Neuronal stem cell (in vitro differentiated cells): ENCODE measurements around the gene SCYL2.

Experiments used
- DNase-seq: peaks from one replicate; pipeline ENCODE4 v3.0.0-alpha.2; 2013; ENCODE audit warnings: low spot score
- H2AFZ ChIP-seq: one replicate; pipeline ENCODE4 v1.6.1; 2013; ENCODE audit warnings: mild to moderate bottlenecking, low read length, inconsistent platforms
- H2AK5ac ChIP-seq: 2 replicates; pipeline ENCODE4 v1.6.1; 2013; ENCODE audit warnings: low read depth, mild to moderate bottlenecking, inconsistent platforms, low read length, moderate library complexity, mixed read lengths
- H2BK120ac ChIP-seq: 2 replicates; pipeline ENCODE4 v1.6.1; 2013; ENCODE audit warnings: low read depth, mild to moderate bottlenecking, inconsistent platforms, low read length, moderate library complexity, mixed read lengths
- H2BK12ac ChIP-seq: one replicate; pipeline ENCODE4 v1.6.1; 2013; ENCODE audit warnings: low read length, inconsistent platforms
- H2BK15ac ChIP-seq: 2 replicates; pipeline ENCODE4 v1.6.1; 2013; ENCODE audit warnings: mild to moderate bottlenecking, low read length, inconsistent platforms, mixed read lengths
- H2BK5ac ChIP-seq: one replicate; pipeline ENCODE4 v1.6.1; 2013; ENCODE audit warnings: inconsistent platforms, mild to moderate bottlenecking, low read length, moderate library complexity
- H3K14ac ChIP-seq: one replicate; pipeline ENCODE4 v1.6.1; 2013; ENCODE audit warnings: low read length, inconsistent platforms
- H3K18ac ChIP-seq: 2 replicates; pipeline ENCODE4 v1.6.1; 2013; ENCODE audit warnings: low read length, inconsistent platforms
- H3K23ac ChIP-seq: 2 replicates; pipeline ENCODE4 v1.6.1; 2013; ENCODE audit warnings: low read depth, mild to moderate bottlenecking, mixed read lengths, low read length, inconsistent platforms; ENCODE audit not compliant: poor library complexity
- H3K27ac ChIP-seq: replicated peaks from 3 replicates; pipeline ENCODE4 v1.5.1; 2013; ENCODE audit warnings: low read length, inconsistent platforms
- H3K27me3 ChIP-seq, 3 experiments: 2 replicates each; pipeline ENCODE4 v1.6.1; 2013; ENCODE audit warnings: low read length in 3 of 3, mild to moderate bottlenecking in 2 of 3, inconsistent platforms in 1 of 3, low read depth in 1 of 3, mixed read lengths in 1 of 3, moderate library complexity in 1 of 3; ENCODE audit not compliant: control insufficient read depth in 3 of 3, insufficient read depth in 3 of 3
- H3K36me3 ChIP-seq, 2 donors: replicated peaks in 1 of 2; 2 replicates each; pipeline ENCODE4 v1.6.1; 2013; ENCODE audit warnings: low read length in 2 of 2; ENCODE audit not compliant: control insufficient read depth in 2 of 2, insufficient read depth in 2 of 2
- H3K4ac ChIP-seq: 2 replicates; pipeline ENCODE4 v1.6.1; 2013; ENCODE audit warnings: inconsistent platforms, mild to moderate bottlenecking, low read length, moderate library complexity
- H3K4me1 ChIP-seq, 2 donors: 1 replicate in 1 of 2; 2 replicates in 1 of 2; pipeline ENCODE4 v1.6.1; 2013; ENCODE audit warnings: low read length in 2 of 2, low read depth in 1 of 2; ENCODE audit not compliant: control insufficient read depth in 2 of 2, insufficient read depth in 1 of 2
- H3K4me2 ChIP-seq: one replicate; pipeline ENCODE4 v1.6.1; 2013; ENCODE audit warnings: mild to moderate bottlenecking, low read length, inconsistent platforms; ENCODE audit not compliant: insufficient read depth, poor library complexity, severe bottlenecking
- H3K4me3 ChIP-seq, 2 donors: 2 replicates each; pipeline ENCODE4 v1.5.1; 2013; ENCODE audit warnings: low read length in 2 of 2, mild to moderate bottlenecking in 2 of 2, inconsistent platforms in 1 of 2, moderate library complexity in 1 of 2
- H3K79me1 ChIP-seq: one replicate; pipeline ENCODE4 v1.6.1; 2013; ENCODE audit warnings: low read depth, mild to moderate bottlenecking, inconsistent platforms, low read length, moderate library complexity
- H3K9ac ChIP-seq: one replicate; pipeline ENCODE4 v1.6.1; 2013; ENCODE audit warnings: mild to moderate bottlenecking, low read depth, low read length, inconsistent platforms; ENCODE audit not compliant: poor library complexity
- H3K9me3 ChIP-seq, 2 donors: replicated peaks in 1 of 2; 2 replicates each; pipeline versions ENCODE3 to v1.6.1; 2013; ENCODE audit warnings: low read length in 2 of 2, mild to moderate bottlenecking in 2 of 2, inconsistent platforms in 1 of 2, low read depth in 1 of 2, mixed read lengths in 1 of 2, moderate library complexity in 1 of 2; ENCODE audit not compliant: control insufficient read depth in 2 of 2, insufficient read depth in 1 of 2
- H4K8ac ChIP-seq: one replicate; pipeline ENCODE4 v1.6.1; 2013; ENCODE audit warnings: low read depth, mild to moderate bottlenecking, inconsistent platforms, low read length, moderate library complexity
- H4K91ac ChIP-seq: one replicate; pipeline ENCODE4 v1.6.1; 2013; ENCODE audit warnings: low read length, low read depth, mild to moderate bottlenecking, inconsistent platforms; ENCODE audit not compliant: poor library complexity
- WGBS, 2 donors: extraction: QIAGEN DNeasy Blood & Tissue Kit; methylation state at CpG; one replicate each; pipeline ENCODE4 v1.1.7; 2013; ENCODE audit warnings: missing lambda C conversion rate in 2 of 2, mixed read lengths in 1 of 2; ENCODE audit not compliant: insufficient read length in 2 of 2, insufficient replicate concordance in 1 of 2; ENCODE audit errors: extremely low coverage in 2 of 2; 5-methylcytosine and 5-hydroxymethylcytosine counted together

SCYL2 gene

GRCh38 chr12:100266585-100266834, 467 bp upstream of the SCYL2 start:
- no CpG with 5 or more reads among the region's 6 CpGs for WGBS, 2 donors
- no peak for DNase-seq

GRCh38 chr12:100267603-100268281, 765 bp downstream of the SCYL2 start:
- Histone ChIP-seq H3K4me3 (peak overlapping the region; percentile 76 to 99), H3K9ac (peak overlapping the region; percentile 96), H3K4ac (peak overlapping the region; percentile 76), H2BK120ac (no peak overlapping the region), H3K18ac (peak overlapping the region; percentile 96), H3K4me1 (peaks cover 5 to 9% of the 10 kb centered on the region in 2 donors), H2BK5ac (peak overlapping the region; percentile 90), H3K4me2 (peak overlapping the region; percentile 59), H3K27ac (peak overlapping the region; percentile 92), H3K36me3 (peaks cover 0 to 25% of the 10 kb centered on the region in 2 donors), H2BK12ac (no peak overlapping the region), H2AK5ac (no peak overlapping the region), H4K91ac (no peak overlapping the region), H2BK15ac (no peak overlapping the region), H2AFZ (peak overlapping the region; percentile 96), H3K27me3 (no peaks in the 10 kb centered on the region), H3K23ac (no peak overlapping the region), H3K9me3 (no peaks in the 10 kb centered on the region), H3K14ac (peak overlapping the region; percentile 94), H3K79me1 (peaks cover 2% of the 10 kb centered on the region), H4K8ac (no peak overlapping the region)
- no CpG with 5 or more reads among the region's 33 CpGs for WGBS, 2 donors
- DNase-seq = peak; percentile 32

More at GRCh38 chr12:100266585-100266834, 467 bp upstream of the SCYL2 start:
- Histone ChIP-seq H3K27me3 (no peaks in the 10 kb centered on the region), H3K4me1 (peaks cover 5 to 9% of the 10 kb centered on the region in 2 donors), H3K4me3 (peak overlapping the region; percentile 76 to 90), H2AK5ac (no peak overlapping the region), H3K4me2 (peak overlapping the region; percentile 64), H2BK120ac (no peak overlapping the region), H4K91ac (no peak overlapping the region), H3K9ac (peak overlapping the region; percentile 96), H4K8ac (no peak overlapping the region), H3K36me3 (peaks cover 0 to 15% of the 10 kb centered on the region in 2 donors), H3K79me1 (no peaks in the 10 kb centered on the region), H3K18ac (no peak overlapping the region), H2BK5ac (peak overlapping the region; percentile 90), H3K14ac (no peak overlapping the region), H3K4ac (no peak overlapping the region), H2BK12ac (no peak overlapping the region), H2AFZ (peak overlapping the region; percentile 96), H3K27ac (peak overlapping the region; percentile 91), H2BK15ac (no peak overlapping the region), H3K9me3 (no peaks in the 10 kb centered on the region), H3K23ac (no peak overlapping the region)

DNA sequence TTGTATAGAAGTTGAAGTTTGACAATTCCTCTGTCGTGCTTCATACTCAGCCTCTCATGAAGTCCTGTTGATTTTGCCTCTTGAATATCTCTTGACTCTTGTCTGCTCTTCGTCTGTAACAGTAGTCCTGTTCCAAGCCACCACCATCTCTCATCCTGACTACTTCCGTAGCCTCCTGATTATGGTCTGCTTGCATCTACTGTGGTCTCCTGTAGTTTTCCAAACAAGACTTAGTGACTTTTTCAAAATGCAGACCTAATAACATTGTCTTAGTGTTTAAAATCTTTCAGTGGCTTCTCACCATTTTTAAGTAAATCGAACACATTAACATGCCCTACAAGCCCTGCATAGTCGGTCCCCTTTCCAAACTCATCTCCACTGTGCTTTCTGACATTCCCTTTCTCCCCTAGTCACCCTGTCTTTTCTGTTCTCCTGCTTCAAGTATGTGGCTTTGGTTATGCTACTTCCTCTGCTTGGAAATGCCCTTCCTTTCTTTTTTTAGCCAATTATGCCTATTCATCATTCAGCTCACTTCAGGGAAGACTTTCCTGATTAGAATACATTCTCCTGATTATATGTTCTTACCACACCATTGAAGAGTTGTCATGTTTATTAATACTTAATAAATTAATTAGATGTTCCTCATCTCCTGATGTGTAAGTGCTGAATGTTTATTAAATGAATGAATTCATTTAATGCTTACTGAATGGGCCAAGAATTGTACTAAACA, 2.0 kb downstream of the SCYL2 start:
- Histone ChIP-seq H3K14ac (no peak overlapping the region), H3K36me3 (peaks cover 0 to 28% of the 10 kb centered on the region in 2 donors), H3K79me1 (peaks cover 2% of the 10 kb centered on the region), H3K4me2 (peak overlapping the region; percentile 34), H3K9me3 (no peaks in the 10 kb centered on the region), H3K4ac (no peak overlapping the region), H2BK15ac (no peak overlapping the region), H3K4me1 (peaks cover 5 to 9% of the 10 kb centered on the region in 2 donors), H4K91ac (no peak overlapping the region), H2AFZ (no peak overlapping the region), H3K23ac (no peak overlapping the region), H2BK120ac (no peak overlapping the region), H3K4me3 (peak overlapping the region in 1 of 2 donors; percentile 76), H3K18ac (no peak overlapping the region), H3K9ac (no peak overlapping the region), H2AK5ac (no peak overlapping the region), H3K27ac (no peak overlapping the region), H2BK12ac (no peak overlapping the region), H4K8ac (no peak overlapping the region), H3K27me3 (no peaks in the 10 kb centered on the region), H2BK5ac (no peak overlapping the region)
- DNase-seq = no peak
- no CpG with 5 or more reads among the region's 5 CpGs for WGBS, 2 donors

GRCh38 chr12:100273782-100274181, 6.8 kb downstream of the SCYL2 start:
- no peak overlapping the region for H3K9ac ChIP-seq
- H2BK120ac ChIP-seq = no peak overlapping the region
- H3K4ac ChIP-seq = no peak overlapping the region
- H3K4me2 ChIP-seq = no peak overlapping the region
- H3K4me1 ChIP-seq = peaks cover 2 to 3% of the 10 kb centered on the region in 2 donors
- H3K14ac ChIP-seq = no peak overlapping the region
- peaks cover 2% of the 10 kb centered on the region for H3K79me1 ChIP-seq
- H3K27ac ChIP-seq = no peak overlapping the region
- H3K9me3 ChIP-seq = peaks cover 0 to 18% of the 10 kb centered on the region in 2 donors
- no peak overlapping the region for H3K4me3 ChIP-seq
- peaks cover 0 to 37% of the 10 kb centered on the region in 2 donors for H3K36me3 ChIP-seq
- no peak overlapping the region for H4K91ac ChIP-seq
- WGBS, 2 donors = no CpG with 5 or more reads among the region's 4 CpGs
- H3K23ac ChIP-seq = no peak overlapping the region
- no peak overlapping the region for H3K18ac ChIP-seq
- H2AFZ ChIP-seq = no peak overlapping the region
- H4K8ac ChIP-seq = no peak overlapping the region
- H3K27me3 ChIP-seq = no peaks in the 10 kb centered on the region
- DNase-seq = no peak
- H2BK5ac ChIP-seq = no peak overlapping the region
- no peak overlapping the region for H2BK15ac ChIP-seq
- no peak overlapping the region for H2BK12ac ChIP-seq
- H2AK5ac ChIP-seq = no peak overlapping the region
